DOHH2 (cell line): Measurements from ENCODE around the gene STUM.

Experiments used
- EZH2phosphoT487 ChIP-seq: fragments of 200-600 bp; sonication (generic); IDR thresholded peaks from 2 replicates; pipeline ENCODE4 v1.6.1; 2017; ENCODE audit warnings: borderline replicate concordance, mild to moderate bottlenecking, antibody characterized with exemption, low read length, moderate library complexity, mixed read lengths
- TF ChIP-seq, protein P1 (sequence below): fragments of 200-600 bp; sonication (generic); IDR thresholded peaks from one replicate; pipeline ENCODE4 v1.5.1; 2014; ENCODE audit warnings: antibody characterized with exemption, mild to moderate bottlenecking, low read depth, low read length; ENCODE audit not compliant: poor library complexity, severe bottlenecking

DNA sequence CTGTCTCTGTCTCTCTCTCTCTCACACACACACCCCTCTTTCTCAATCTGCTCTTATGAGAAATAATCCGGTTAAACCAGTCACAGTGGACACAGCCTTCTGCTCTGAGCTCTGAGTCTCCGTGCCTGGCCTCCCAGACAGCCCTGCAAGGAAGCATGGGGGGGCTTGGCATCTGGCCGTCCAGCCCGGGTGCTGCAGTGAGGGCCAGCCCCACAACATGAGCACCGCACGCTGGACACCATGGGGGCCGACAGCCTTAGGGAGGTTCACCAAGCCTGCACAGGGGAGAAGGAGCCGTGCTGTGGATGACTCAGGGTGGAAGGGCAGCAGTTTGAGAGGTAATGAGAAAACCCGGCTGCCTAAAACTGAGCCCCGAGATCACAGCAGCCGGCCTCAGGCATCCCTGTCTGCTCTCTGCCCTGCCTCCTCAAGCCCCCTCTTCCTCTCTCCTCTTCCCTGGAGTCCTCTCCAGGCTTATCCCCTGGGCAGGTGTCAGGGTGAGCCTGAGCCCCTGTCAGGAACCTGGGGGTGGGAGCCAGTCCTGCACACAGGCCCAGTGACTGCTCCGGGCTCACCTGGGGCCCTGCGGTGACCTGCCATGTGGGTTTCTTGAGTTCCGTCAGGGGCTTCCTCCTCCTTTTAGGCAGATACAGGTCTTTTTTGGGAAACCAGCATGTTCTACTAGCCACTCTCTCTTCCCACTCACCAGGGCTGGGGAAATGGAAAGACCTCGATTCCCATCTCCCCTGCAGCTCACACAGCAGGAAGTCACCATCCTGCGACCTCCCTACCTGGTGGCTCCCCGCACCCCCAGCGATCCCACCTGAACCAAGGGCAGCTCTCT, 97.7 kb downstream of the STUM start:
- TF ChIP-seq, protein P1, sequence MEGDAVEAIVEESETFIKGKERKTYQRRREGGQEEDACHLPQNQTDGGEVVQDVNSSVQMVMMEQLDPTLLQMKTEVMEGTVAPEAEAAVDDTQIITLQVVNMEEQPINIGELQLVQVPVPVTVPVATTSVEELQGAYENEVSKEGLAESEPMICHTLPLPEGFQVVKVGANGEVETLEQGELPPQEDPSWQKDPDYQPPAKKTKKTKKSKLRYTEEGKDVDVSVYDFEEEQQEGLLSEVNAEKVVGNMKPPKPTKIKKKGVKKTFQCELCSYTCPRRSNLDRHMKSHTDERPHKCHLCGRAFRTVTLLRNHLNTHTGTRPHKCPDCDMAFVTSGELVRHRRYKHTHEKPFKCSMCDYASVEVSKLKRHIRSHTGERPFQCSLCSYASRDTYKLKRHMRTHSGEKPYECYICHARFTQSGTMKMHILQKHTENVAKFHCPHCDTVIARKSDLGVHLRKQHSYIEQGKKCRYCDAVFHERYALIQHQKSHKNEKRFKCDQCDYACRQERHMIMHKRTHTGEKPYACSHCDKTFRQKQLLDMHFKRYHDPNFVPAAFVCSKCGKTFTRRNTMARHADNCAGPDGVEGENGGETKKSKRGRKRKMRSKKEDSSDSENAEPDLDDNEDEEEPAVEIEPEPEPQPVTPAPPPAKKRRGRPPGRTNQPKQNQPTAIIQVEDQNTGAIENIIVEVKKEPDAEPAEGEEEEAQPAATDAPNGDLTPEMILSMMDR: no peak
- no peak for TF ChIP-seq EZH2phosphoT487
